Spleen (tissue), 11 donors: ENCODE results near the gene CEP41. TPM values are rescaled to one million over a fixed set of nuclear protein-coding genes. Genes with fewer than 3 reads are reported as not detected.

Experiments used
- DNase-seq: peaks from one replicate; pipeline ENCODE4 v3.0.0-alpha.2; 2020
- H3K27ac ChIP-seq, 8 donors: fragments of 200-600 bp; sonication (generic) in 7 of 8; 1 replicate in 4 of 8; 2 replicates in 4 of 8; pipeline versions ENCODE4 v1.5.0 to v1.8.0; 2016 to 2021; ENCODE audit warnings: inconsistent platforms in 4 of 8, mild to moderate bottlenecking in 4 of 8, moderate library complexity in 1 of 8
- H3K27me3 ChIP-seq, 7 donors: fragments of 200-600 bp; sonication (generic) in 6 of 7; replicated peaks in 1 of 7; 1 replicate in 4 of 7; 2 replicates in 3 of 7; pipeline versions ENCODE4 v1.5.0 to v1.8.0; 2016 to 2021; ENCODE audit warnings: inconsistent platforms in 3 of 7, mild to moderate bottlenecking in 1 of 7
- H3K36me3 ChIP-seq, 6 donors: fragments of 200-600 bp; sonication (generic) in 5 of 6; 1 replicate in 4 of 6; 2 replicates in 2 of 6; pipeline versions ENCODE4 v1.5.0 to v1.8.0; 2016 to 2021; ENCODE audit warnings: inconsistent platforms in 2 of 6
- H3K4me1 ChIP-seq, 6 donors: fragments of 200-600 bp; sonication (generic) in 5 of 6; 1 replicate in 3 of 6; 2 replicates in 3 of 6; pipeline versions ENCODE4 v1.5.0 to v1.8.0; 2016 to 2021; ENCODE audit warnings: inconsistent platforms in 3 of 6
- H3K4me3 ChIP-seq, 8 donors: fragments of 200-600 bp; sonication (generic) in 7 of 8; 1 replicate in 4 of 8; 2 replicates in 4 of 8; pipeline versions ENCODE4 v1.5.0 to v1.8.0; 2016 to 2021; ENCODE audit warnings: inconsistent platforms in 4 of 8, mild to moderate bottlenecking in 4 of 8, moderate library complexity in 2 of 8
- H3K9me3 ChIP-seq, 8 donors: fragments of 200-600 bp; sonication (generic) in 7 of 8; 1 replicate in 4 of 8; 2 replicates in 4 of 8; pipeline versions ENCODE4 v1.5.0 to v1.8.0; 2016 to 2021; ENCODE audit warnings: inconsistent platforms in 4 of 8
- CTCF ChIP-seq, 11 experiments: fragments of 200-600 bp in 7 of 11; fragments of 450-650 bp in 4 of 11; sonication (generic) in 4 of 11; IDR thresholded peaks in 8 of 11; conservative IDR thresholded peaks in 3 of 11; 1 replicate in 7 of 11; 2 replicates in 4 of 11; pipeline versions ENCODE4 v1.4.0 to v1.8.0; 2016 to 2021; ENCODE audit warnings: antibody characterized with exemption in 11 of 11, inconsistent platforms in 4 of 11, mild to moderate bottlenecking in 1 of 11
- POLR2A ChIP-seq, 3 donors: fragments of 450-650 bp; IDR thresholded peaks; one replicate each; pipeline ENCODE4 v1.5.1; 2017; ENCODE audit warnings: antibody characterized with exemption in 3 of 3, mild to moderate bottlenecking in 1 of 3
- POLR2AphosphoS5 ChIP-seq, 3 donors: sonication (generic); formaldehyde crosslinking; IDR thresholded peaks; one replicate each; pipeline ENCODE4 v1.5.1; 2017; ENCODE audit warnings: antibody characterized with exemption in 3 of 3
- WGBS, 5 donors: extraction: QIAGEN DNeasy Blood & Tissue Kit in 3 of 5; methylation state at CpG; one replicate each; pipeline versions ENCODE4 v1.1.5 to v1.1.7; 2013 to 2018; 5-methylcytosine and 5-hydroxymethylcytosine counted together
- intact Hi-C: fragments of 100-400 bp; cut with DNase I; formaldehyde crosslinking; loops from one replicate; pipeline ENCODE4 v1.15.0; 2023; ENCODE audit warnings: low total_unique reads
- polyA plus RNA-seq, 3 donors: library from polyadenylated mRNA; stranded (reverse); fragments of 200-250 nt; gene quantifications; one replicate each; pipeline ENCODE4 v1.2.1, GENCODE V29; 2013
- total RNA-seq, 7 donors: library from RNA; depleted of rRNA in 3 of 7; stranded (reverse); fragments of >200 nt in 3 of 7; fragmentation: NEBNext Ultra II Directional in 4 of 7; extraction: Animal tissue kit (Norgen Biotek cat#: 25700) in 4 of 7; gene quantifications; one replicate each; pipeline versions ENCODE4 v1.1.0 to v1.2.1, GENCODE V29; 2016 to 2021
- donor health status: healthy with polysubstance abuse.
- donor health status: DM: no; HTN: no; CAD: no; lungs with moderate emphysema.
- donor health status: DM: no; HTN: no; CAD: no.
- donor health status: Bipolar disorder and iron deficiency.
- donor health status: healthy.
- donor health status: DM: no; HTN: no; CAD: no.
- donor health status: DM: yes; HTN: yes; CAD: no.

Gene CEP41
- total and polyA plus RNA-seq, 10 donors: 2.3 to 19.3 (median 12.5) TPM

GRCh38 chr7:130398526-130399090 is 42.2 kb downstream of the CEP41 start:
- no peak for TF ChIP-seq POLR2AphosphoS5 (IDR thresholded peaks at IDR 0.05)
- Histone ChIP-seq H3K4me3 (no peak overlapping the region), H3K27me3 (no peaks in the 10 kb centered on the region), H3K4me1 (peaks cover 0 to 15% (median 9%) of the 10 kb centered on the region in 6 donors), H3K27ac (no peak overlapping the region), H3K9me3 (no peaks in the 10 kb centered on the region), H3K36me3 (peaks cover 0 to 33% (median 3%) of the 10 kb centered on the region in 6 donors)
- intact Hi-C loops: no loop called here
- DNase-seq: no peak
- WGBS, 5 donors: 51 to 69% (median 67%) methylated on average over 8 of the region's 8 CpGs

- intact Hi-C loops: no loop called here
- H3K4me3 ChIP-seq: no peak overlapping the region
- peaks cover 0 to 27% (median 3%) of the 10 kb centered on the region in 6 donors for H3K36me3 ChIP-seq
- 64 to 89% (median 85%) methylated on average over 3 of the region's 3 CpGs for WGBS, 5 donors
- no peak overlapping the region for H3K27ac ChIP-seq
- H3K9me3 ChIP-seq: no peaks in the 10 kb centered on the region
- no peak for DNase-seq
- peaks cover 0 to 21% (median 9%) of the 10 kb centered on the region in 6 donors for H3K4me1 ChIP-seq
- no peak for TF ChIP-seq POLR2A (IDR thresholded peaks at IDR 0.05)
- no peak for TF ChIP-seq POLR2AphosphoS5 (IDR thresholded peaks at IDR 0.05)
- no peak for TF ChIP-seq CTCF (IDR thresholded peaks at IDR 0.05 in 8 of 11, conservative IDR thresholded peaks at IDR 0.05 in 3 of 11)
- H3K27me3 ChIP-seq: no peaks in the 10 kb centered on the region
Observed at GRCh38 chr7:130397758-130398073, 43.1 kb downstream of the CEP41 start.

- intact Hi-C loops: no loop called here
- no peak overlapping the region for H3K4me3 ChIP-seq
- peaks cover 0 to 21% (median 9%) of the 10 kb centered on the region in 6 donors for H3K4me1 ChIP-seq
- H3K27me3 ChIP-seq: no peaks in the 10 kb centered on the region
- no peak for TF ChIP-seq POLR2A (IDR thresholded peaks at IDR 0.05)
- no peak for TF ChIP-seq CTCF (IDR thresholded peaks at IDR 0.05 in 8 of 11, conservative IDR thresholded peaks at IDR 0.05 in 3 of 11)
- TF ChIP-seq POLR2AphosphoS5 (IDR thresholded peaks at IDR 0.05): no peak
- no peak for DNase-seq
- H3K36me3 ChIP-seq: peaks cover 0 to 22% (median 3%) of the 10 kb centered on the region in 6 donors
- WGBS, 5 donors: 88 to 95% (median 91%) methylated on average over 7 of the region's 7 CpGs
- H3K9me3 ChIP-seq: no peaks in the 10 kb centered on the region
- H3K27ac ChIP-seq: no peak overlapping the region
Observed at GRCh38 chr7:130397051-130397757, 43.6 kb downstream of the CEP41 start.

- Histone ChIP-seq H3K9me3 (no peaks in the 10 kb centered on the region), H3K27ac (no peak overlapping the region), H3K4me1 (peaks cover 0 to 21% (median 9%) of the 10 kb centered on the region in 6 donors), H3K4me3 (no peak overlapping the region), H3K27me3 (no peaks in the 10 kb centered on the region), H3K36me3 (peaks cover 0 to 17% (median 3%) of the 10 kb centered on the region in 6 donors)
- no peak for TF ChIP-seq CTCF (IDR thresholded peaks at IDR 0.05 in 8 of 11, conservative IDR thresholded peaks at IDR 0.05 in 3 of 11)
- TF ChIP-seq POLR2A (IDR thresholded peaks at IDR 0.05): no peak
- no peak for TF ChIP-seq POLR2AphosphoS5 (IDR thresholded peaks at IDR 0.05)
- intact Hi-C loops: no loop called here
- WGBS, 5 donors: 68 to 82% (median 76%) methylated on average over 3 of the region's 3 CpGs
- DNase-seq: no peak
Observed at GRCh38 chr7:130396109-130396508, 44.7 kb downstream of the CEP41 start.
